HepG2 (cell line): Measurements from ENCODE around the gene HNF1B.

Experiments used
- SNRNP70 ChIP-seq: fragments of 200-400 bp; formaldehyde crosslinking; IDR thresholded peaks from 2 replicates; pipeline ENCODE4 v1.6.1; 2017; ENCODE audit warnings: mild to moderate bottlenecking, low read depth, low read length, moderate library complexity
- ZNF121 ChIP-seq: sonication (generic); formaldehyde crosslinking; IDR thresholded peaks from 2 replicates; pipeline ENCODE4 v1.5.0; 2020; ENCODE audit warnings: mild to moderate bottlenecking, missing genetic modification reagents
- TF ChIP-seq, protein P1 (sequence below): sonication (generic); formaldehyde crosslinking; IDR thresholded peaks from 2 replicates; pipeline ENCODE4 v1.5.0; 2020; ENCODE audit warnings: missing genetic modification reagents, mild to moderate bottlenecking, borderline replicate concordance
- TF ChIP-seq, protein P2 (sequence below): IDR thresholded peaks from 2 replicates; pipeline ENCODE4 v1.6.1; 2012; ENCODE audit warnings: inconsistent platforms
- TF ChIP-seq, protein P3 (sequence below): sonication (generic); formaldehyde crosslinking; conservative IDR thresholded peaks from 2 replicates; pipeline ENCODE4 v1.4.0; 2020; ENCODE audit warnings: missing genetic modification reagents

DNA sequence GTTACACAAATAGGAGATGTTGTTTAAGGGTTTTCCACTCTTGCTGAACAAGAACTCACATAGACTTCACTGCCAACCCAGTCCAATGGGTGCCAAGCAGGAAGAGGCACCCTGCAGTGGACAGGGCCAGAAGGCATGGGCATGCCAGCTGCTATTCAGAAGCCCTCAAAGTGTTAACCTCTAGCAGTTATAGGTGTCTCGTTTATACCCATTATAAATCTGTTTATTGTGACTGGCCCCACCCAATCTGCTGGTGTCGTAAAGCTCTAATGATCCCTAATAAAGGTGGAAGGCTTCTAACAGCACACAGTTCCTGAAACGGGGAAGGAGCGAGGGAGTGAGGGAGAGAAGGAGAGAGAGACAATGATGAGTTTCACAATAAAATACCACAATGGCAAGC, 23.9 kb downstream of the HNF1B start:
- TF ChIP-seq, protein P1, sequence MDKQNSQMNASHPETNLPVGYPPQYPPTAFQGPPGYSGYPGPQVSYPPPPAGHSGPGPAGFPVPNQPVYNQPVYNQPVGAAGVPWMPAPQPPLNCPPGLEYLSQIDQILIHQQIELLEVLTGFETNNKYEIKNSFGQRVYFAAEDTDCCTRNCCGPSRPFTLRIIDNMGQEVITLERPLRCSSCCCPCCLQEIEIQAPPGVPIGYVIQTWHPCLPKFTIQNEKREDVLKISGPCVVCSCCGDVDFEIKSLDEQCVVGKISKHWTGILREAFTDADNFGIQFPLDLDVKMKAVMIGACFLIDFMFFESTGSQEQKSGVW (CRISPR knock-in tag), result no peak
- TF ChIP-seq, protein P2, sequence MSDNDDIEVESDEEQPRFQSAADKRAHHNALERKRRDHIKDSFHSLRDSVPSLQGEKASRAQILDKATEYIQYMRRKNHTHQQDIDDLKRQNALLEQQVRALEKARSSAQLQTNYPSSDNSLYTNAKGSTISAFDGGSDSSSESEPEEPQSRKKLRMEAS, result no peak
- TF ChIP-seq, protein P3, sequence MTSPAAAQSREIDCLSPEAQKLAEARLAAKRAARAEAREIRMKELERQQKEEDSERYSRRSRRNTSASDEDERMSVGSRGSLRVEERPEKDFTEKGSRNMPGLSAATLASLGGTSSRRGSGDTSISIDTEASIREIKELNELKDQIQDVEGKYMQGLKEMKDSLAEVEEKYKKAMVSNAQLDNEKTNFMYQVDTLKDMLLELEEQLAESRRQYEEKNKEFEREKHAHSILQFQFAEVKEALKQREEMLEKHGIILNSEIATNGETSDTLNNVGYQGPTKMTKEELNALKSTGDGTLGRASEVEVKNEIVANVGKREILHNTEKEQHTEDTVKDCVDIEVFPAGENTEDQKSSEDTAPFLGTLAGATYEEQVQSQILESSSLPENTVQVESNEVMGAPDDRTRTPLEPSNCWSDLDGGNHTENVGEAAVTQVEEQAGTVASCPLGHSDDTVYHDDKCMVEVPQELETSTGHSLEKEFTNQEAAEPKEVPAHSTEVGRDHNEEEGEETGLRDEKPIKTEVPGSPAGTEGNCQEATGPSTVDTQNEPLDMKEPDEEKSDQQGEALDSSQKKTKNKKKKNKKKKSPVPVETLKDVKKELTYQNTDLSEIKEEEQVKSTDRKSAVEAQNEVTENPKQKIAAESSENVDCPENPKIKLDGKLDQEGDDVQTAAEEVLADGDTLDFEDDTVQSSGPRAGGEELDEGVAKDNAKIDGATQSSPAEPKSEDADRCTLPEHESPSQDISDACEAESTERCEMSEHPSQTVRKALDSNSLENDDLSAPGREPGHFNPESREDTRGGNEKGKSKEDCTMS (CRISPR knock-in tag), result no peak
- no peak for TF ChIP-seq SNRNP70
- no peak for TF ChIP-seq ZNF121 (CRISPR knock-in tag)
